GM12891 (cell line): ENCODE results near the gene PHACTR3.

Source experiments
- PAX5 ChIP-seq: IDR thresholded peaks from 2 replicates; pipeline ENCODE4 v1.6.1; 2011; ENCODE audit warnings: low read length, moderate library complexity, mild to moderate bottlenecking; ENCODE audit not compliant: insufficient read depth, severe bottlenecking
- POLR2A ChIP-seq: IDR thresholded peaks from 2 replicates; pipeline ENCODE4 v1.6.1; 2011; ENCODE audit warnings: low read depth, low read length, control low read depth
- POLR2AphosphoS5 ChIP-seq: IDR thresholded peaks from 2 replicates; pipeline ENCODE4 v1.6.1; 2011; ENCODE audit warnings: low read depth, low read length, control low read depth
- POU2F2 ChIP-seq: IDR thresholded peaks from 2 replicates; pipeline ENCODE4 v1.6.1; 2011; ENCODE audit warnings: low read depth, mild to moderate bottlenecking, control low read depth, low read length, moderate library complexity
- TAF1 ChIP-seq: IDR thresholded peaks from 2 replicates; pipeline ENCODE4 v1.6.1; 2011; ENCODE audit warnings: low read depth, low read length, control low read depth

GRCh38 chr20:59706400-59706693, 102.0 kb downstream of the PHACTR3 start:
- TF ChIP-seq TAF1 (no peak), POLR2AphosphoS5 (no peak), POLR2A (no peak), PAX5 (no peak), POU2F2 (no peak)
